GM12872 (cell line): ENCODE measurements around the gene AGAP1.

Experiments
- TF ChIP-seq, protein P1 (sequence below): IDR thresholded peaks from 3 replicates; pipeline ENCODE4 v1.5.1; 2011; ENCODE audit warnings: low read depth, mild to moderate bottlenecking, low read length, moderate library complexity; ENCODE audit not compliant: insufficient read depth

Gene AGAP1

DNA sequence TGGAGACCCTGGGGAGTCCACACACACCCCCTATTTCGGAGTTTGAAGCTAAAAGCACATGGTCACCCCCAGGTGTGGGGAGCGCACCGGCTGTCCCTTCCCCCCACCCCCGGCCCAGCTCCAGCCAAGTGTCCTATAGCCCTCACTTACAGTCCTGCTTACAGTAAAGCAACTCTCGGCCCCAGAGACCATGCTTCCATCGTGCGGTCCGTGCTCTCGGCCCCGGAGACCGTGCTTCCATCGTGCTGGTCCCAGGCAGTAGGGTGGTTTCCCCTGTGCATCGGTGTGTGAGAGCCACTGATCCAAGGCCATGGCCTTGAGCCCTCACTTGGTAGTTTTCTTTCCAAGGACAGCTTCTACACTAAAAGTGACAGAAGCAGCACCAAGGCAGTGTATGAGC lies 625.6 kb downstream of the AGAP1 start:
- TF ChIP-seq, protein P1, sequence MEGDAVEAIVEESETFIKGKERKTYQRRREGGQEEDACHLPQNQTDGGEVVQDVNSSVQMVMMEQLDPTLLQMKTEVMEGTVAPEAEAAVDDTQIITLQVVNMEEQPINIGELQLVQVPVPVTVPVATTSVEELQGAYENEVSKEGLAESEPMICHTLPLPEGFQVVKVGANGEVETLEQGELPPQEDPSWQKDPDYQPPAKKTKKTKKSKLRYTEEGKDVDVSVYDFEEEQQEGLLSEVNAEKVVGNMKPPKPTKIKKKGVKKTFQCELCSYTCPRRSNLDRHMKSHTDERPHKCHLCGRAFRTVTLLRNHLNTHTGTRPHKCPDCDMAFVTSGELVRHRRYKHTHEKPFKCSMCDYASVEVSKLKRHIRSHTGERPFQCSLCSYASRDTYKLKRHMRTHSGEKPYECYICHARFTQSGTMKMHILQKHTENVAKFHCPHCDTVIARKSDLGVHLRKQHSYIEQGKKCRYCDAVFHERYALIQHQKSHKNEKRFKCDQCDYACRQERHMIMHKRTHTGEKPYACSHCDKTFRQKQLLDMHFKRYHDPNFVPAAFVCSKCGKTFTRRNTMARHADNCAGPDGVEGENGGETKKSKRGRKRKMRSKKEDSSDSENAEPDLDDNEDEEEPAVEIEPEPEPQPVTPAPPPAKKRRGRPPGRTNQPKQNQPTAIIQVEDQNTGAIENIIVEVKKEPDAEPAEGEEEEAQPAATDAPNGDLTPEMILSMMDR: no peak

DNA sequence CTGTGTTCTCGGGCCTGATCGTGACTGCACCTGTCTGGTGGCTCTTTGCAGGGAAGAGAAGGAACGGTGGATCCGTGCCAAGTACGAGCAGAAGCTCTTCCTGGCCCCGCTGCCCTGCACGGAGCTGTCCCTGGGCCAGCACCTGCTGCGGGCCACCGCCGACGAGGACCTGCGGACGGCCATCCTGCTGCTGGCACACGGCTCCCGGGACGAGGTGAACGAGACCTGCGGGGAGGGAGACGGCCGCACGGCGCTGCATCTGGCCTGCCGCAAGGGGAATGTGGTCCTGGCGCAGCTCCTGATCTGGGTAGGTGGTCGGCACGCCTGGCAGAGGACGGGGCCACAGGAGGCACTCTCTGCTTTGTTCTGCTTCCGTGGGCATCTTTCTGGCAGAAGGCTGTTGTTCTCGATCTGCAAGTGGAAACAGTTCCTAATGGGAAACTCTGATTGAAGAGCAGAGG lies 626.3 kb downstream of the AGAP1 start:
- TF ChIP-seq, protein P1: no peak

DNA sequence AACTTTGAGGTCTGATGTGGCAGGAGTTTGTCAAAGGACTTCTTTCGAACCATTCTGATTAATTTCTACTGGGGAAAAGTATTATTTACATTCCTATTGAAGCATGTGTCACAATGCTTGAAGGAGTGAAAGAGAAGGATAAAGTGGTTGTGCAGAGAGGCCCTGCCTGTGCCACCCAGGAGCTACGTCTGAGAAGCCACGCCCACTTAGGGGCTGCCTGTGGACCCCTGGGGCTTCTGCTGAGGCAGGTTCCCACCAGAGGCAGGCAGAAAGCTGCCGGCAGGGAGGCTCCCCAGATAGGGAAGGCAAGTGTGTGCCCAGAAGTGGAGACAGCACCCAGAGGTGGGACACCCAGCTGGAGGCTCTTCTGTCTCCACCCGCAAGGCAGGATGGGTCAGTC lies 627.0 kb downstream of the AGAP1 start:
- TF ChIP-seq, protein P1: no peak

DNA sequence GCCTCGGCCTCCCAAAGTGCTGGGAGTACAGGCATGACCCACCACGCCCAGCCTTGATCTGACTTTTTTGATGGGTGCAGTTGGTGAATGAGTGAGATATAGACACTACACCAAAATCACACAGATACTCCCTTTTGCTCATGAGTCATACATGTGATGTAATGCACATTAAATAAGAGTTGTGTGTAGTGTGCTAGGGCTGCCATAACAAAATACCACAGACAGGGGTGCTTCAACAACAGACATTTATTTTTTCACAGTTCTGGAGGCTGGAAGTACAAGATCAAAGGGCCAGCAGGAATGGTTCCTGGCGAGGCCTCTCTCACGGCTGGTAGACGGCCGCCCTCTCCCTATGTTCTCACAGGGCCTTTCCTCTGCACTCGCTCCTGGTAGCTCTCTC lies 627.7 kb downstream of the AGAP1 start:
- TF ChIP-seq, protein P1: no peak

DNA sequence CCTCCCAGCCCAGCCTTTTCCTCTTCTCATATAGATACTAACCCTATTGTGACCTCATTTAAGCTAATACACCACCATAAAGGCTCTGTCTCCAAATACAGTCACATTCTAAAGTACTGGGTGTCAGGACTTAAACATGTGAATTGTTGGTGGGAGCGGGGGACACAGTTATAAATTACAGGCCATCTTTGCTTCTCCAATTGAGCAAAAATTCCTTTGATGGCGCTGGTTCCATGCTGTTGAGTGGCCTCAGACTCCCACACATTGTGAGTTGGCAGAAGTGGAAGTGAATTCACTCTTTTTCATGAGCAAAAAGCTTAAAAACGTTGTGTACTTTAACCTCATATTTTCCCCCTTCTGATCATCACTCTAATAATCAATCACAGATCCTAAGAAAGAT lies 628.4 kb downstream of the AGAP1 start:
- TF ChIP-seq, protein P1: no peak

DNA sequence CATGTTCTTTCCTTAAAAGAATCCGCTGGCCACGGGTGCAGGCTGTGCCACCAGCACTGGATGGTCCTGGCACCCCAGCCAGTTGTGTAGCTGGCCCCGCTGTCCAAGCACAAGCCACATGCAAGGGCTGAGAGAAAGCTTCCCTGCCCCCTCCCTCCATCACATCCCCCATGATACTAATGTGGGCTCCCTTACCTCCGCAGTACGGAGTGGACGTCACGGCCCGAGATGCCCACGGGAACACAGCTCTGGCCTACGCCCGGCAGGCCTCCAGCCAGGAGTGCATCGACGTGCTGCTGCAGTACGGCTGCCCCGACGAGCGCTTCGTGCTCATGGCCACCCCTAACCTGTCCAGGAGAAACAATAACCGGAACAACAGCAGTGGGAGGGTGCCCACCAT lies 629.9 kb downstream of the AGAP1 start:
- TF ChIP-seq, protein P1: no peak

DNA sequence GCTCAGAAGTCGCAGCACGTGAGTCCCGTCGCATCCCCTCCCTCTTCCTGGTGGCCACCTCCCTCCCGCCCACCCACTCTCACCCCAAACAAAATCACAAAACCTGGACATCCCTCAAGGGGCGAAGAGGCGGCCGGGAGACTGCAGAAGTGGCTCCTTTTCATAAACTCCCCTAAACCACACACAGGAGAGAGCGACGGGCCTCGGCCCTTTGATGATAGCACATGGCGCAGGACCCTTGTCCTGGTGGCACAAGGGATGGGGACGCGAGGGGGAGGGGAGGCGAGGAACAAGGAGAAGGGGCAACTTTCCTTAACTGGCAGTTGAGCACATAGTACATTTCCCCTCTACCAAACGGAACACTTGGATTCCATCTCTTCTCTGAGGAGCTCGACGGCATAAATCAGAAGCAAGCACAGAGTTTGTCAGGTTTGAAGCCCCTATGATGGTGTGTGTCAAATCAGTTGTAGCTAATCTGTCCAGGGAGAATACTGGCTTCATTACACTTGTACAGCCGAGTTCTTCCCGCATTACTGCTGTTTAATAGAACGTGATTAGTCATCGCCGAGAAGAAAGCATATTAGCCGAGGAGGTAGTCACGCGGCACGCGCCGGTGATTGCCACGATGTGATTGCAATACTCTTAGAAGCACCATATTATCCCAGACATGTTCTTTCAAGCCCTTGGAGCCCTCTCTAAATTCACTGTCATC lies 630.5 kb downstream of the AGAP1 start:
- TF ChIP-seq, protein P1: no peak
